ENCODE data around the gene FYB1.

The FYB1 gene

GRCh38 chr5:39217365-39218281 is 1.7 kb downstream of the FYB1 start:
- no peak overlapping the region for H3K27ac ChIP-seq
- TF ChIP-seq, protein P1, sequence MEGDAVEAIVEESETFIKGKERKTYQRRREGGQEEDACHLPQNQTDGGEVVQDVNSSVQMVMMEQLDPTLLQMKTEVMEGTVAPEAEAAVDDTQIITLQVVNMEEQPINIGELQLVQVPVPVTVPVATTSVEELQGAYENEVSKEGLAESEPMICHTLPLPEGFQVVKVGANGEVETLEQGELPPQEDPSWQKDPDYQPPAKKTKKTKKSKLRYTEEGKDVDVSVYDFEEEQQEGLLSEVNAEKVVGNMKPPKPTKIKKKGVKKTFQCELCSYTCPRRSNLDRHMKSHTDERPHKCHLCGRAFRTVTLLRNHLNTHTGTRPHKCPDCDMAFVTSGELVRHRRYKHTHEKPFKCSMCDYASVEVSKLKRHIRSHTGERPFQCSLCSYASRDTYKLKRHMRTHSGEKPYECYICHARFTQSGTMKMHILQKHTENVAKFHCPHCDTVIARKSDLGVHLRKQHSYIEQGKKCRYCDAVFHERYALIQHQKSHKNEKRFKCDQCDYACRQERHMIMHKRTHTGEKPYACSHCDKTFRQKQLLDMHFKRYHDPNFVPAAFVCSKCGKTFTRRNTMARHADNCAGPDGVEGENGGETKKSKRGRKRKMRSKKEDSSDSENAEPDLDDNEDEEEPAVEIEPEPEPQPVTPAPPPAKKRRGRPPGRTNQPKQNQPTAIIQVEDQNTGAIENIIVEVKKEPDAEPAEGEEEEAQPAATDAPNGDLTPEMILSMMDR (conservative IDR thresholded peaks at IDR 0.05) = peak; percentile 98

- TF ChIP-seq, protein P1 (conservative IDR thresholded peaks at IDR 0.05) = no peak
- H3K27ac ChIP-seq = no peak overlapping the region
These were observed 2.7 kb downstream of the FYB1 start for GRCh38 chr5:39216631-39217030.

GRCh38 chr5:39215857-39216256 is 3.5 kb downstream of the FYB1 start:
- H3K27ac ChIP-seq = no peak overlapping the region
- TF ChIP-seq, protein P1 (conservative IDR thresholded peaks at IDR 0.05) = no peak

GRCh38 chr5:39214912-39215709 is 4.3 kb downstream of the FYB1 start:
- no peak overlapping the region for H3K27ac ChIP-seq
- TF ChIP-seq, protein P1 (conservative IDR thresholded peaks at IDR 0.05) = no peak

- TF ChIP-seq, protein P1 (conservative IDR thresholded peaks at IDR 0.05) = no peak
- no peak overlapping the region for H3K27ac ChIP-seq
These were observed 5.7 kb downstream of the FYB1 start for GRCh38 chr5:39213447-39214207.

DNA sequence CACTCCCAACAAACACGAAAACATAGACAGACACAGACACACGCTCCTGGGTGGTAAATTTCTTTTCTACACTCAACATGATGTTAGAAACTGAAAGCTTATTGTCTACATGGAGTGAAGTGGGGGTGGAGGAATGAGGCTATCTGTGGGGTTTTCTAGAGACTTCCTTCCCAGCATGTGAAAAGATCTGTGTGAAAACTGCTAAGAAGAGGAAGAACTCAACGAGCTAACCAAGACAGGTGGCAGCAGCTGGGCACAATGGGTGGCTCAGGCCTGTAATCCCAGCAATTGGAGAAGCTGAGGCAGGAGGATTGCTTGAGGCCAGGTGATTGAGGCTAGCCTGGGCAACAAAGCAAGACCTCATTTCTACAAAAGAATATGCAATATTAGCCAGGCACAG is 7.6 kb downstream of the FYB1 start:
- TF ChIP-seq, protein P1 (conservative IDR thresholded peaks at IDR 0.05) = no peak
- no peak overlapping the region for H3K27ac ChIP-seq

- no peak overlapping the region for H3K27ac ChIP-seq
- TF ChIP-seq, protein P1 (conservative IDR thresholded peaks at IDR 0.05) = no peak
These were observed 9.4 kb downstream of the FYB1 start for GRCh38 chr5:39209924-39210323.
